GM21515 (cell line): ENCODE results near the gene MRNIP.
"Not testable (repeated sequence)": the region's sequence is repeated elsewhere in the genome, so short reads cannot be mapped to it uniquely, and the experiment has no call there.

Experiments
- ATAC-seq: cut with Tn5 transposase; IDR thresholded peaks from one replicate; pipeline ENCODE4 v1.9.1; 2021; ENCODE audit not compliant: unreplicated experiment

MRNIP gene

GRCh38 chr5:179795049-179795862 is 63.4 kb downstream of the MRNIP start:
- peak; percentile 1 for ATAC-seq

DNA sequence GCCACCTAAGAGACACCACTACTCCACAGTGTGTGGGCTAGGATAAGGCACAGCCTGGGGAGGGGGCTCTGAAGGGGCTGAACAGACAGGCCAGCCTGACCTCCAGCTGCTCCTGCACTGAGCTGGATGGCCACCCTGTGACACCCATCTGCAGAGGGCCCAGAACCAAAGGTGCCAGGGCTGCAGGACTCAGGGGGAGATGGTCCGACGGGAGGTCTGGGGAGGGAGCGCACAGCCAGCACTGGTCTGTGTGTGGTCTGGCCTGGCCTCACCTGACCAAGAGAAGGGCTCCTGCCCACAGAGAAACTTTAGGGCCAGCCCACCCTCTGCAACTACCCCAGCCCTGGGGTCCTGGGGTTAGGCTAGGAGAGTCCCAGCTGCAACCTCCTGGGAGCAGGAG is 64.0 kb downstream of the MRNIP start:
- ATAC-seq, result no peak

GRCh38 chr5:179794171-179794570 is 64.4 kb downstream of the MRNIP start:
- no peak for ATAC-seq

- ATAC-seq, result no peak
Observed at GRCh38 chr5:179793468-179794139, 65.0 kb downstream of the MRNIP start, which contains the start of gene LTC4S. Gene LTC4S (plus strand): TSS chr5:179793986. CDS start chr5:179794081, 95 bp downstream.

DNA sequence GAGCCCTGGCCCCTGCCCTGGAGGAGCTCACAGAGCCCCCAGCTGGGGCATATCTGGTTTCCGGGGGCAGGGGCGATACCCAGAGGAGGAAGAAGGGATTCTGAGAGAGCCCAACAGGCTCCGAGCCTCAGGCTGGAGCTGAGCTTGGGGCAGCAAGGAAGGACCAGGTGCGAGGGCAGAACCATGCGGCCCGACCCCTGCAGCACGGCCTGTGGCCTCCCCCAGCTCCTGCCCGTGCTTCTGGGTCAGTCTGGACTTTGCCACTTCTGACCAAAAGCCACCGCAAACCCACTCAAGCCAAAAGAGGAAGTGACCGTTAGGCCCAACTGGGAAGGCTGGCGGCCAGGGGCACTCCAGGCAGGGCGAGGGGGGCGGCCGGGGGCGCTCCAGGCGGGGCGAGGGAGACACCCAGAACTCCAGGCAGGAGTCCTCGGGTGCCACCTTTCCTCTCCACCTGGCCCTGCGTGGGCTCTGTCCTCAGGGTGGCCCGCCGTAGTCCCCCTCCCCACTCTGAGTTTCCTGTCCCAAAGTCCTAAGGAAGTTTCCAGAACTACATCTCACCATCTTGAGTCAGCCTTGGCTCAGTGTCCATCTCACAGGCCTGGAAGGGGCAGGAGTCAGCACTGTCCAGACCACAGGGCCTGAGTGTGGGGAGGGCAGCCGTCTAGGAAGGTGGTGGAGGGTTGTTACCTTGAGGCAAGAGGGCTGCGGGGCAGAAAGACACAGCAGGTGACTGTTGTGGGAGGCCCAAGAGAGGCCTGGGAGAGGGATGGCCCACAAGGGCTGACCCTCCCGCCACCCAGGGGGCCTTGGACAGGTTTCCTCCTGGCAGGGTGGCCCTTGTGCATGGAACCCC is 65.8 kb downstream of the MRNIP start:
- ATAC-seq, result no peak

- ATAC-seq, result no peak
Observed at GRCh38 chr5:179791881-179792611, 66.6 kb downstream of the MRNIP start.

DNA sequence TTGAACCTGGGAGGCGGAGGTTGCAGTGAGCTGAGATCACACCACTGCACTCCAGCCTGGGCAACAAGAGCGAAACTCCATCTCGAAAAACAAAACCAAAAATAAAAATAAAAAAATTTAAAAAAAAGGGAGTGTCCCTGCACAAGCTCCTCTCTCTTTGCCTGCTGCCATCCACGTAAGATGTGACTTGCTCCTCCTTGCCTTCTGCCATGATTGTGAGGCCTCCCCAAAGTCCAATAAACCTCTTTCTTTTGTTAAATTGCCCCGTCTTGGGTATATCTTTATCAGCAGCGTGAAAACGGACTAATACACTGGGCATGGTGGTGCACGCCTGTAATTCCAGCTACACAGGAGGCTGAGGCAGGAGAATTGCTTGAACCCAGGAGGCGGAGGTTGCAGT is 69.3 kb downstream of the MRNIP start:
- ATAC-seq, result not testable (repeated sequence)

GRCh38 chr5:179788193-179788854 is 70.3 kb downstream of the MRNIP start:
- no peak for ATAC-seq
